Naive thymus-derived CD4-positive, alpha-beta T cell (primary cell): ENCODE measurements around the gene GCFC2. TPM values are rescaled to one million over a fixed set of nuclear protein-coding genes. Genes with fewer than 3 reads are reported as not detected.
A peak's percentile ranks its signal among the peaks of the same experiment; 100 is the strongest.

ENCODE experiments used
- ATAC-seq: fragments of 150-1000 bp; cut with Tn5 transposase; 2 replicates; pipeline ENCODE4 v1.10.0; 2021; ENCODE audit warnings: mild to moderate bottlenecking, moderate library complexity
- CTCF ChIA-PET: fragments of 350-600 bp; sonication (Branson Sonifier 250); formaldehyde crosslinking; loops from one replicate; lab custom pipeline; 2021; ENCODE audit warnings: antibody characterized with exemption; lab: Charles Lee
- POLR2A ChIA-PET: fragments of 350-600 bp; sonication (Branson Sonifier 250); formaldehyde crosslinking; loops from one replicate; lab custom pipeline; 2021; ENCODE audit warnings: antibody characterized with exemption, inconsistent platforms; lab: Charles Lee
- DNase-seq, 9 donors: peaks; one replicate each; pipeline versions ENCODE4 v3.0.0 to v3.0.0-alpha.2; 2020 to 2022; ENCODE audit warnings: mixed read lengths in 1 of 9
- H3K27ac ChIP-seq: one replicate; pipeline ENCODE4 v1.7.0; 2013; ENCODE audit warnings: mild to moderate bottlenecking, low read depth, low read length, moderate library complexity
- H3K27me3 ChIP-seq, 2 donors: one replicate each; pipeline ENCODE4 v1.7.0; 2013; ENCODE audit warnings: low read length in 2 of 2, mild to moderate bottlenecking in 2 of 2, moderate library complexity in 2 of 2; ENCODE audit not compliant: control insufficient read depth in 2 of 2, insufficient read depth in 2 of 2
- H3K36me3 ChIP-seq, 3 experiments: 1 replicate in 2 of 3; 2 replicates in 1 of 3; pipeline ENCODE4 v1.7.0; 2013; ENCODE audit warnings: low read length in 3 of 3, mild to moderate bottlenecking in 3 of 3, moderate library complexity in 1 of 3; ENCODE audit not compliant: insufficient read depth in 3 of 3, control insufficient read depth in 2 of 3
- H3K4me1 ChIP-seq, 2 donors: one replicate each; pipeline ENCODE4 v1.7.0; 2013; ENCODE audit warnings: low read length in 2 of 2, mild to moderate bottlenecking in 2 of 2, moderate library complexity in 1 of 2; ENCODE audit not compliant: control insufficient read depth in 2 of 2, insufficient read depth in 2 of 2
- H3K4me3 ChIP-seq: 2 replicates; pipeline ENCODE4 v1.7.0; 2013; ENCODE audit warnings: mild to moderate bottlenecking, low read length
- H3K9me3 ChIP-seq, 3 experiments: 1 replicate in 2 of 3; 2 replicates in 1 of 3; pipeline ENCODE4 v1.7.0; 2013; ENCODE audit warnings: low read length in 3 of 3; ENCODE audit not compliant: control insufficient read depth in 2 of 3
- H3K27ac Mint-ChIP-seq, 9 donors: one replicate each; pipeline ENCODE4 v1.8.0; 2020 to 2022; ENCODE audit warnings: mixed read lengths in 9 of 9, mild to moderate bottlenecking in 8 of 9, moderate library complexity in 5 of 9, inconsistent platforms in 2 of 9
- H3K27me3 Mint-ChIP-seq, 5 donors: one replicate each; pipeline ENCODE4 v1.8.0; 2021 to 2022; ENCODE audit warnings: mixed read lengths in 5 of 5, mild to moderate bottlenecking in 1 of 5
- H3K36me3 Mint-ChIP-seq, 5 donors: one replicate each; pipeline ENCODE4 v1.8.0; 2020 to 2022; ENCODE audit warnings: mixed read lengths in 5 of 5, mild to moderate bottlenecking in 3 of 5, inconsistent platforms in 1 of 5
- H3K4me1 Mint-ChIP-seq, 7 donors: one replicate each; pipeline ENCODE4 v1.8.0; 2020 to 2022; ENCODE audit warnings: mixed read lengths in 7 of 7, mild to moderate bottlenecking in 3 of 7, inconsistent platforms in 1 of 7
- H3K4me3 Mint-ChIP-seq, 10 donors: one replicate each; pipeline ENCODE4 v1.8.0; 2020 to 2022; ENCODE audit warnings: mild to moderate bottlenecking in 10 of 10, mixed read lengths in 10 of 10, moderate library complexity in 6 of 10, inconsistent platforms in 2 of 10
- H3K9me3 Mint-ChIP-seq, 11 donors: one replicate each; pipeline ENCODE4 v1.8.0; 2020 to 2022; ENCODE audit warnings: mixed read lengths in 11 of 11, mild to moderate bottlenecking in 4 of 11, inconsistent platforms in 1 of 11, moderate library complexity in 1 of 11
- intact Hi-C, 2 donors: fragments of 100-400 bp; cut with micrococcal nuclease; formaldehyde crosslinking; loops; one replicate each; pipeline ENCODE4 v1.15.1; 2023
- polyA plus RNA-seq, 2 donors: library from polyadenylated mRNA; unstranded; fragments of 300-500 nt; fragmentation: Illumina TruSeq; gene quantifications; one replicate each; pipeline ENCODE4 v1.2.3, GENCODE V29; 2021
- total RNA-seq, 6 experiments: library from RNA in 5 of 6; stranded (reverse) in 5 of 6; gene quantifications; 1 replicate in 5 of 6; 2 replicates in 1 of 6; pipeline ENCODE4 v1.2.3 and lab custom pipeline; 2021 to 2026

The GCFC2 gene
- total RNA-seq (10 to 100 TPM; 15.8 to 29.1 (median 23.5) TPM), polyA plus RNA-seq (10 to 100 TPM; 27.9 to 31.7 TPM), total RNA-seq (lab: John Stamatoyannopoulos, UW) (28.0 reads per million, percentile 58 among the genes with 10 or more reads in this experiment)

GRCh38 chr2:75710577-75711253, at the start of gene GCFC2:
Gene GCFC2 (minus strand): TSS chr2:75710915. CDS start chr2:75710855, 60 bp downstream.
- intact Hi-C loops: loop anchor here (1.0 to 10.0 kb wide), 4 partner anchors 34 to 876 kb away; partner anchors contain the start of genes MRPL19 (in 2 of the 2), POLE4 (in 2 of the 2) and HK2 (in 1 of the 2)
- no peaks in the 10 kb centered on the region for H3K9me3 Mint-ChIP-seq
- Histone ChIP-seq H3K36me3 (no peaks in the 10 kb centered on the region), H3K27ac (peak within 1 kb of the TSS; percentile 79), H3K4me3 (peak within 1 kb of the TSS; percentile 78), H3K27me3 (no peaks in the 10 kb centered on the region), H3K4me1 (peaks cover 0 to 13% of the 10 kb centered on the region in 2 donors), H3K9me3 (no peaks in the 10 kb centered on the region)
- CTCF ChIA-PET: interaction anchor here (1.0 to 1.2 kb wide), 2 partner anchors 40 to 64 kb away, joined by 4 read pairs; partner anchors contain the start of gene MRPL19
- DNase-seq: peak; percentile 70 to 91 (median 83)
- peaks cover 0 to 10% (median 4%) of the 10 kb centered on the region in 5 donors for H3K27me3 Mint-ChIP-seq
- peak within 1 kb of the TSS; percentile 96 to 98 (median 98) for H3K27ac Mint-ChIP-seq
- peaks cover 0 to 11% (median 6%) of the 10 kb centered on the region in 5 donors for H3K36me3 Mint-ChIP-seq
- ATAC-seq: peak; percentile 91
- peaks cover 10 to 50% (median 33%) of the 10 kb centered on the region in 7 donors for H3K4me1 Mint-ChIP-seq
- POLR2A ChIA-PET: interaction anchor here (0.6 to 2.6 kb wide), 4 partner anchors 64 to 867 kb away, joined by 3 to 12 read pairs (median 3); partner anchors contain the start of gene MRPL19
- H3K4me3 Mint-ChIP-seq: peak within 1 kb of the TSS; percentile 72 to 98 (median 95)

- Mint-ChIP-seq H3K36me3 (no peaks in the 10 kb centered on the region), H3K27me3 (peaks cover 5 to 28% (median 20%) of the 10 kb centered on the region in 5 donors), H3K4me3 (no peak overlapping the region), H3K9me3 (peaks cover 0 to 10% (median 3%) of the 10 kb centered on the region in 11 donors), H3K27ac (no peak overlapping the region), H3K4me1 (no peaks in the 10 kb centered on the region)
- ATAC-seq: no peak
- Histone ChIP-seq H3K9me3 (no peaks in the 10 kb centered on the region), H3K4me1 (no peaks in the 10 kb centered on the region), H3K27me3 (no peaks in the 10 kb centered on the region), H3K27ac (no peak overlapping the region), H3K4me3 (no peak overlapping the region), H3K36me3 (no peaks in the 10 kb centered on the region)
- no peak for DNase-seq
- ChIA-PET CTCF (no interaction called here), POLR2A (no interaction called here)
- intact Hi-C loops: no loop called here
Observed at GRCh38 chr2:75752828-75753227, 42.1 kb upstream of the GCFC2 start.

- Mint-ChIP-seq H3K36me3 (no peaks in the 10 kb centered on the region), H3K27me3 (peaks cover 3 to 24% (median 17%) of the 10 kb centered on the region in 5 donors), H3K9me3 (peaks cover 0 to 4% (median 1%) of the 10 kb centered on the region in 11 donors), H3K4me3 (no peak overlapping the region), H3K4me1 (no peaks in the 10 kb centered on the region), H3K27ac (no peak overlapping the region)
- H3K4me1 ChIP-seq: no peaks in the 10 kb centered on the region
- no peaks in the 10 kb centered on the region for H3K27me3 ChIP-seq
- intact Hi-C loops: no loop called here
- no peak overlapping the region for H3K27ac ChIP-seq
- CTCF ChIA-PET: no interaction called here
- H3K4me3 ChIP-seq: no peak overlapping the region
- DNase-seq: no peak
- ATAC-seq: no peak
- POLR2A ChIA-PET: no interaction called here
- no peaks in the 10 kb centered on the region for H3K9me3 ChIP-seq
- H3K36me3 ChIP-seq: no peaks in the 10 kb centered on the region
Observed at GRCh38 chr2:75751824-75752468, 41.2 kb upstream of the GCFC2 start.

GRCh38 chr2:75751360-75751759, 40.6 kb upstream of the GCFC2 start:
- H3K27me3 Mint-ChIP-seq: peaks cover 3 to 24% (median 17%) of the 10 kb centered on the region in 5 donors
- CTCF ChIA-PET: no interaction called here

GRCh38 chr2:75737961-75738360, 27.2 kb upstream of the GCFC2 start:
- ChIA-PET POLR2A (no interaction called here), CTCF (no interaction called here)
- no peak overlapping the region for H3K27ac ChIP-seq
- no peak overlapping the region for H3K4me3 ChIP-seq
- Mint-ChIP-seq H3K4me3 (no peak overlapping the region), H3K36me3 (peaks cover 0 to 6% (median 0%) of the 10 kb centered on the region in 5 donors), H3K9me3 (peaks cover 0 to 24% (median 5%) of the 10 kb centered on the region in 11 donors), H3K27me3 (peaks cover 2 to 29% (median 26%) of the 10 kb centered on the region in 5 donors), H3K27ac (no peak overlapping the region), H3K4me1 (no peaks in the 10 kb centered on the region)
- no peaks in the 10 kb centered on the region for H3K36me3 ChIP-seq
- H3K27me3 ChIP-seq: peaks cover 0 to 3% of the 10 kb centered on the region in 2 donors
- H3K9me3 ChIP-seq: no peaks in the 10 kb centered on the region
- H3K4me1 ChIP-seq: no peaks in the 10 kb centered on the region
- DNase-seq: no peak
- intact Hi-C loops: no loop called here
- ATAC-seq: no peak

More at GRCh38 chr2:75751360-75751759, 40.6 kb upstream of the GCFC2 start:
- H3K9me3 Mint-ChIP-seq: peaks cover 0 to 4% (median 0%) of the 10 kb centered on the region in 11 donors
- POLR2A ChIA-PET: no interaction called here
- no peaks in the 10 kb centered on the region for H3K9me3 ChIP-seq
- H3K4me3 Mint-ChIP-seq: no peak overlapping the region
- no peak overlapping the region for H3K27ac ChIP-seq
- ATAC-seq (no peak), DNase-seq (no peak)
- intact Hi-C loops: no loop called here
- no peaks in the 10 kb centered on the region for H3K27me3 ChIP-seq
- no peaks in the 10 kb centered on the region for H3K36me3 Mint-ChIP-seq
- no peak overlapping the region for H3K4me3 ChIP-seq
- H3K4me1 Mint-ChIP-seq: no peaks in the 10 kb centered on the region
- H3K36me3 ChIP-seq: no peaks in the 10 kb centered on the region
- H3K27ac Mint-ChIP-seq: no peak overlapping the region
- no peaks in the 10 kb centered on the region for H3K4me1 ChIP-seq

- Mint-ChIP-seq H3K4me1 (no peaks in the 10 kb centered on the region), H3K4me3 (no peak overlapping the region), H3K27me3 (peaks cover 11 to 34% (median 25%) of the 10 kb centered on the region in 5 donors), H3K36me3 (peaks cover 0 to 6% (median 0%) of the 10 kb centered on the region in 5 donors), H3K27ac (no peak overlapping the region), H3K9me3 (peaks cover 0 to 10% (median 4%) of the 10 kb centered on the region in 11 donors)
- ATAC-seq (no peak), DNase-seq (no peak)
- intact Hi-C loops: no loop called here
- no peak overlapping the region for H3K4me3 ChIP-seq
- H3K9me3 ChIP-seq: no peaks in the 10 kb centered on the region
- CTCF ChIA-PET: no interaction called here
- no peak overlapping the region for H3K27ac ChIP-seq
- H3K36me3 ChIP-seq: no peaks in the 10 kb centered on the region
- H3K27me3 ChIP-seq: peaks cover 0 to 3% of the 10 kb centered on the region in 2 donors
- no peaks in the 10 kb centered on the region for H3K4me1 ChIP-seq
- POLR2A ChIA-PET: no interaction called here
Observed at GRCh38 chr2:75736276-75736675, 25.6 kb upstream of the GCFC2 start.
